Tibial artery (tissue), 4 donors: ENCODE results near the gene KLHDC7A.

Experiments used
- DNase-seq, 2 donors: peaks; one replicate each; pipeline ENCODE4 v3.0.0-alpha.2; 2019
- H3K27ac ChIP-seq, 2 donors: fragments of 200-600 bp; sonication (generic) in 1 of 2; 1 replicate in 1 of 2; 2 replicates in 1 of 2; pipeline ENCODE4 v1.5.1; 2018 to 2019; ENCODE audit warnings: mild to moderate bottlenecking in 1 of 2
- H3K27me3 ChIP-seq, 2 donors: fragments of 200-600 bp; sonication (generic) in 1 of 2; one replicate each; pipeline versions ENCODE4 v1.5.1 to v1.6.0; 2016 to 2019
- H3K36me3 ChIP-seq, 3 donors: fragments of 200-600 bp; sonication (generic) in 2 of 3; one replicate each; pipeline ENCODE4 v1.5.1; 2016 to 2019; ENCODE audit warnings: mild to moderate bottlenecking in 2 of 3
- H3K4me1 ChIP-seq, 4 donors: fragments of 200-600 bp; sonication (generic) in 2 of 4; 1 replicate in 3 of 4; 2 replicates in 1 of 4; pipeline ENCODE4 v1.5.1; 2016 to 2019
- H3K4me3 ChIP-seq, 2 donors: fragments of 200-600 bp; sonication (generic) in 1 of 2; 1 replicate in 1 of 2; 2 replicates in 1 of 2; pipeline ENCODE4 v1.5.1; 2018 to 2019; ENCODE audit warnings: mild to moderate bottlenecking in 2 of 2
- H3K9me3 ChIP-seq, 3 donors: fragments of 200-600 bp; sonication (generic) in 1 of 3; one replicate each; pipeline ENCODE4 v1.5.1; 2016 to 2019
- intact Hi-C: fragments of 100-400 bp; cut with DNase I; formaldehyde crosslinking; loops from one replicate; pipeline ENCODE4 v1.15.0; 2023; ENCODE audit warnings: low total_unique reads
- TF ChIP-seq, protein P1 (sequence below), 2 experiments: fragments of 200-600 bp in 1 of 2; fragments of 450-650 bp in 1 of 2; IDR thresholded peaks; one replicate each; pipeline ENCODE4 v1.5.1; 2017 to 2019; ENCODE audit warnings: antibody characterized with exemption in 2 of 2, mild to moderate bottlenecking in 1 of 2, moderate library complexity in 1 of 2

The KLHDC7A gene

DNA sequence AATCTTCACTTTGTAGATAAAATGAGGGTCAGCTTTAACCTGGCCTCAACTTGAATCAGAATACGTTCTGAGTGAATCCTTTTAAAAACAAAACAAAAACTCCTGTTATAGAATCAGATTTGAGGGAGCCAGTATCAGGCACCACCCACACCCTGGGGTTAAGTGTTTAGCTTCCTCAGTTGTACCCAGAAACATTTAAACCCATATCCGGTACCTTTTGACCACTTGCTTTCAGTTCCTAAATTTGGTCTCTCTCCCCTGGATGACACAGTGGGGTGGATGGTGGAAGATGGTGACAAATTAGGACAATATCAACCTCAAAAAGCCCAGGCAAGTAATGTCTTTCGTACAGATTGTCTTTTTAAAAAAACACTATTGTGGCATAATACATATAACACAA lies 10.4 kb downstream of the KLHDC7A start:
- Histone ChIP-seq H3K9me3 (peaks cover 0 to 7% (median 0%) of the 10 kb centered on the region in 3 donors), H3K36me3 (no peaks in the 10 kb centered on the region), H3K4me1 (no peaks in the 10 kb centered on the region), H3K27me3 (peaks cover 0 to 33% of the 10 kb centered on the region in 2 donors), H3K27ac (no peak overlapping the region), H3K4me3 (no peak overlapping the region)
- intact Hi-C loops: no loop called here
- no peak for DNase-seq
- TF ChIP-seq, protein P1, sequence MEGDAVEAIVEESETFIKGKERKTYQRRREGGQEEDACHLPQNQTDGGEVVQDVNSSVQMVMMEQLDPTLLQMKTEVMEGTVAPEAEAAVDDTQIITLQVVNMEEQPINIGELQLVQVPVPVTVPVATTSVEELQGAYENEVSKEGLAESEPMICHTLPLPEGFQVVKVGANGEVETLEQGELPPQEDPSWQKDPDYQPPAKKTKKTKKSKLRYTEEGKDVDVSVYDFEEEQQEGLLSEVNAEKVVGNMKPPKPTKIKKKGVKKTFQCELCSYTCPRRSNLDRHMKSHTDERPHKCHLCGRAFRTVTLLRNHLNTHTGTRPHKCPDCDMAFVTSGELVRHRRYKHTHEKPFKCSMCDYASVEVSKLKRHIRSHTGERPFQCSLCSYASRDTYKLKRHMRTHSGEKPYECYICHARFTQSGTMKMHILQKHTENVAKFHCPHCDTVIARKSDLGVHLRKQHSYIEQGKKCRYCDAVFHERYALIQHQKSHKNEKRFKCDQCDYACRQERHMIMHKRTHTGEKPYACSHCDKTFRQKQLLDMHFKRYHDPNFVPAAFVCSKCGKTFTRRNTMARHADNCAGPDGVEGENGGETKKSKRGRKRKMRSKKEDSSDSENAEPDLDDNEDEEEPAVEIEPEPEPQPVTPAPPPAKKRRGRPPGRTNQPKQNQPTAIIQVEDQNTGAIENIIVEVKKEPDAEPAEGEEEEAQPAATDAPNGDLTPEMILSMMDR (IDR thresholded peaks at IDR 0.05): no peak

DNA sequence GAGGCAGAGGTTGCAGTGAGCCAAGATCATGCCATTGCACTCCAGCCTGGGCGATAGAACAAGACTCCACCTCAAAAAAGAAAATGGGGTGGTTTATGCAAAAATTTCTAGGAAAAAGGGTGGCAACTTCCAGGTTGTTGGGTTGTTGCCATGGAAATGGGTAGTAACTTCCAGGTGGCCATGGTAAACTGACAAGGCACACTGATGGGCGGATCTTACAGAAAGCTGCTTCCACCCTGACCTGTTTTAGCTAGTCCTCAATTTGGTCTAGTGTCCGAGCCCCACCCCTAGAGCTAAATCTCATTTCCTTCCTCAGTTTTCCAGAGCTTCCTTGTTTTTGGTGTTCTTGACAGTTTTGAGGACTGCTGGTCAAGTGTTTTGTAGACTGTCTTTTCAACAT lies 13.6 kb downstream of the KLHDC7A start:
- intact Hi-C loops: no loop called here
- Histone ChIP-seq H3K27me3 (peaks cover 0 to 27% of the 10 kb centered on the region in 2 donors), H3K27ac (no peak overlapping the region), H3K4me3 (no peak overlapping the region), H3K36me3 (no peaks in the 10 kb centered on the region), H3K4me1 (no peaks in the 10 kb centered on the region), H3K9me3 (peaks cover 0 to 7% (median 0%) of the 10 kb centered on the region in 3 donors)
- TF ChIP-seq, protein P1 (IDR thresholded peaks at IDR 0.05): no peak
- no peak for DNase-seq

DNA sequence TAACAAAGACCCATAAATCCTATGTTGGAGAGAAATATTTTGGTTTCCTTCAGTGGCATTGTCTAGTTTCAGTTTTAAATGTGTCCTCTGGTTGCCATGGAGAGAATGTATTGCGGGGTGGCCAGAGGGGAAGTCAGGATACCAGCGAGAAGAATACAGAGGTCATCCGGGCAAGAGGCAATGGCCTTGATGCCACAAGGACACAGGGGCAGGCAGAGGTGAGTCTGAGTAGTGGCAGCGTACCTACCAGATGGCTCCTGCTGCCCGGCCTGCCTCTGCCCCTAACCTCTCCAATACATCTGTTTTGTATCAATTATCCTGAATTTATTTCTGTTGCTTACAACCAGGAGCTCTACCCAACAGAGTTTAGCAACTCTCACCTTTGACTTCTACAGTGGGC lies 14.9 kb downstream of the KLHDC7A start:
- Histone ChIP-seq H3K4me1 (no peaks in the 10 kb centered on the region), H3K27ac (no peak overlapping the region), H3K9me3 (no peaks in the 10 kb centered on the region), H3K27me3 (peaks cover 0 to 17% of the 10 kb centered on the region in 2 donors), H3K4me3 (no peak overlapping the region), H3K36me3 (no peaks in the 10 kb centered on the region)
- intact Hi-C loops: no loop called here
- DNase-seq: no peak
- TF ChIP-seq, protein P1 (IDR thresholded peaks at IDR 0.05): no peak

DNA sequence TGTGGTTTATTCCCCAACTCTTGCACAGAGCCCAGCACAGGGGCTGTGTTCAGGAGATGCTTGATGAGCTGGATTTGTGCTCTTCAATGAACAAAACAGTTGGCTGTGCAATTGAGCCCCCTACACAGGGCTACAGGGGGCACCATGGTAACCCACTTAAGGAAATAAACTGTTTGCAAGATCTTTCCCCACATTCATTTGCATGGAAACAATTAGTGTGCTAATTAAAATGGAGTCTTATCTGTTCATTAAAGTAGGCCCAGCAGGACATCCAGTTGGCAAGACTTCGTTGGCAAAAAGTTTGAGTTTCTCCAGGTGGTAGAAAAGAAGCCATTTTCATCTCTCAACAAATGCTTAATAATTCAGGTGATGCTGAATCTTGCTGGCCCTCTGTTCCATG lies 15.3 kb downstream of the KLHDC7A start:
- TF ChIP-seq, protein P1 (IDR thresholded peaks at IDR 0.05): no peak
- H3K27ac ChIP-seq: no peak overlapping the region
- intact Hi-C loops: no loop called here
- H3K36me3 ChIP-seq: no peaks in the 10 kb centered on the region
- no peak overlapping the region for H3K4me3 ChIP-seq
- peaks cover 0 to 21% of the 10 kb centered on the region in 2 donors for H3K27me3 ChIP-seq
- H3K4me1 ChIP-seq: no peaks in the 10 kb centered on the region
- no peak for DNase-seq
- no peaks in the 10 kb centered on the region for H3K9me3 ChIP-seq

DNA sequence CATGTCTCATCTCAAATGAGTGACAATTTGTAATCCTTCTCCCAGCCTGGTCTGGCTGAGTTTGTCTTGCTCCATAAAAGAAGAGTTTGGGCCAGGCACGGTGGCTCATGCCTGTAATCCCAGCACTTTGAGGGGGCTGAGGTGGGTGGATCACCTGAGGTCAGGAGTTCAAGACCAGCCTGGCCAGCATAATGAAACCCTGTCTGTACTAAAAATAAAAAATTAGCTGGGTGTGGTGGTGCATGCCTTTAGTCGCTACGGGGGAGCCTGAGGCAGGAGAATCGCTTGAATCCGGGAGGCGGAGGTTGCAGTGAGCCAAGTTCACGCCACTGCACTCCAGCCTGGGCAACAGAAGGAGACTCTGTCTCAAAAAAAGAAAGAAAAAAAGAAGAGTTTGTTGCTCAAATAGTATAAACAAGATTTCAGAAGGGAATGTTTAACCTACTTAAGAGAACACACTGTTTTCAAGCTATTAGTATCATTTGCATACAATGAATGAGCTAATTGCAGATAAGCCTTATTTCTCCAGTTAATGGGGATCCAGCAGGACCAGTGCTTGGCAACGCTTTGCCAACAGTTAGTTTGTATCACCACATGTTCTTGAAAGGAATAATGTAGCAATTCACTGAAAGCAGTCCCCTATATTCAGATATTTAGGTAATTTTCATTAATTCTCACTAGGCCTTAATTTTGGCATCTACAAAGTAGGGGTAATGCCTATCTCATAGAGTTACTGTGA lies 15.9 kb downstream of the KLHDC7A start:
- TF ChIP-seq, protein P1 (IDR thresholded peaks at IDR 0.05): no peak

More for the DNA sequence above, 15.9 kb downstream of the KLHDC7A start:
- H3K9me3 ChIP-seq: no peaks in the 10 kb centered on the region
- no peak overlapping the region for H3K4me3 ChIP-seq
- intact Hi-C loops: no loop called here
- DNase-seq: no peak
- H3K27ac ChIP-seq: no peak overlapping the region
- no peaks in the 10 kb centered on the region for H3K36me3 ChIP-seq
- H3K4me1 ChIP-seq: no peaks in the 10 kb centered on the region
- H3K27me3 ChIP-seq: peaks cover 0 to 24% of the 10 kb centered on the region in 2 donors
